HepG2 (cell line): ENCODE data around the gene ZNF226. TPM values are rescaled to one million over a fixed set of nuclear protein-coding genes. Genes with fewer than 3 reads are reported as not detected.

Experiments
- ATAC-seq: fragments of 200-7000 bp; cut with Tn5 transposase; 3 replicates; pipeline ENCODE4 v1.9.1; 2020; ENCODE audit warnings: mild to moderate bottlenecking, moderate library complexity
- BruUV-seq: library from RNA; stranded (reverse); fragments of 400-500 nt; replicated peaks from 2 replicates; lab custom pipeline; 2021; lab: Mats Ljungman, UMichigan
- CTCF ChIA-PET: fragments of 300-600 bp; formaldehyde crosslinking; extraction: SDS; loops from one replicate; lab custom pipeline; 2021; ENCODE audit warnings: low total read pairs, inconsistent platforms, low intra/inter-chr PET ratio; lab: Yijun Ruan, JAX
- POLR2A ChIA-PET: fragments of 350-600 bp; sonication (Branson Sonifier 250); formaldehyde crosslinking; loops from one replicate; lab custom pipeline; 2020; ENCODE audit warnings: antibody characterized with exemption, inconsistent platforms; lab: Yijun Ruan, JAX
- DNase-seq: peaks from one replicate; pipeline ENCODE4 v3.0.0-alpha.2; 2015; ENCODE audit warnings: low spot score
- FAIRE-seq: peaks from 3 replicates; lab custom pipeline; 2011; peaks lifted over from hg19 to GRCh38; lab: Jason Lieb, UNC
- H2AFZ ChIP-seq: one replicate; pipeline ENCODE4 v1.6.1; 2011; ENCODE audit warnings: low read length, inconsistent platforms
- H3K27ac ChIP-seq: fragments of 300-600 bp; 3 replicates; pipeline ENCODE4 v1.8.0; 2011; ENCODE audit warnings: mixed run types, mild to moderate bottlenecking, mixed read lengths, low read length, inconsistent platforms; ENCODE audit not compliant: insufficient read depth; ENCODE audit errors: extremely low read length
- H3K27me3 ChIP-seq, 2 experiments: fragments of 200-600 bp in 1 of 2; 2 replicates in 1 of 2; 3 replicates in 1 of 2; pipeline versions ENCODE4 v1.6.0 to v1.8.0; 2011; ENCODE audit warnings: low read length in 2 of 2, mild to moderate bottlenecking in 2 of 2, moderate library complexity in 2 of 2, inconsistent platforms in 1 of 2; ENCODE audit not compliant: insufficient read depth in 2 of 2, control insufficient read depth in 1 of 2
- H3K36me3 ChIP-seq, 2 experiments: fragments of 200-600 bp in 1 of 2; replicated peaks in 1 of 2; 2 replicates in 1 of 2; 3 replicates in 1 of 2; pipeline versions ENCODE4 v1.5.1 to v1.8.0; 2011; ENCODE audit warnings: low read length in 2 of 2, inconsistent platforms in 1 of 2; ENCODE audit not compliant: insufficient read depth in 2 of 2, control insufficient read depth in 1 of 2
- H3K4me1 ChIP-seq: 2 replicates; pipeline ENCODE4 v1.5.1; 2012; ENCODE audit warnings: low read length, inconsistent platforms; ENCODE audit not compliant: insufficient read depth
- H3K4me2 ChIP-seq: 2 replicates; pipeline ENCODE4 v1.6.0; 2011; ENCODE audit warnings: low read depth, low read length, inconsistent platforms
- H3K4me3 ChIP-seq, 3 experiments: fragments of 200-600 bp in 1 of 3; sonication (generic), shearing (Covaris generic) in 1 of 3; replicated peaks in 1 of 3; 2 replicates each; pipeline ENCODE4 v1.5.1; 2011 to 2016; ENCODE audit warnings: low read length in 3 of 3, inconsistent platforms in 2 of 3, low read depth in 2 of 3, mild to moderate bottlenecking in 2 of 3, control low read depth in 1 of 3, mixed read lengths in 1 of 3; ENCODE audit not compliant: insufficient read depth in 1 of 3
- H3K79me2 ChIP-seq: one replicate; pipeline ENCODE4 v1.6.1; 2011; ENCODE audit warnings: low read length, inconsistent platforms; ENCODE audit not compliant: insufficient read depth
- H3K9ac ChIP-seq: 2 replicates; pipeline ENCODE4 v1.6.0; 2011; ENCODE audit warnings: mild to moderate bottlenecking, low read depth, low read length, inconsistent platforms; ENCODE audit not compliant: insufficient read depth
- H3K9me3 ChIP-seq: 2 replicates; pipeline ENCODE4 v1.5.1; 2012; ENCODE audit warnings: mild to moderate bottlenecking, low read length
- H4K20me1 ChIP-seq: 2 replicates; pipeline ENCODE4 v1.6.0; 2011; ENCODE audit warnings: inconsistent platforms, mild to moderate bottlenecking, low read length, moderate library complexity; ENCODE audit not compliant: insufficient read depth
- BRD4 ChIP-seq: sonication (generic); formaldehyde crosslinking; IDR thresholded peaks from 2 replicates; pipeline ENCODE4 v1.4.0; 2020; ENCODE audit warnings: missing genetic modification reagents
- CENPX ChIP-seq: sonication (generic); formaldehyde crosslinking; IDR thresholded peaks from 2 replicates; pipeline ENCODE4 v1.9.0; 2021; ENCODE audit warnings: mild to moderate bottlenecking, missing genetic modification reagents, moderate library complexity
- FOXC1 ChIP-seq: sonication (generic); formaldehyde crosslinking; IDR thresholded peaks from 2 replicates; pipeline ENCODE4 v1.8.0; 2022; ENCODE audit warnings: mild to moderate bottlenecking, missing genetic modification reagents, borderline replicate concordance
- MAX ChIP-seq: IDR thresholded peaks from 2 replicates; pipeline ENCODE4 v1.6.1; 2012; ENCODE audit warnings: inconsistent platforms
- NONO ChIP-seq, 2 experiments: fragments of 450-650 bp in 1 of 2; sonication (generic) in 1 of 2; formaldehyde crosslinking in 1 of 2; IDR thresholded peaks in 1 of 2; conservative IDR thresholded peaks in 1 of 2; 2 replicates each; pipeline versions ENCODE4 v1.6.1 to v1.8.0; 2017 to 2022; ENCODE audit warnings: mild to moderate bottlenecking in 1 of 2, missing genetic modification reagents in 1 of 2, moderate library complexity in 1 of 2
- PRDM4 ChIP-seq: sonication (generic); formaldehyde crosslinking; IDR thresholded peaks from 2 replicates; pipeline ENCODE4 v1.9.0; 2021; ENCODE audit warnings: missing genetic modification reagents, borderline replicate concordance
- SMAD9 ChIP-seq: sonication (generic); formaldehyde crosslinking; IDR thresholded peaks from 2 replicates; pipeline ENCODE4 v1.5.1; 2020; ENCODE audit warnings: mild to moderate bottlenecking, missing genetic modification reagents
- ZBTB8A ChIP-seq: sonication (generic); formaldehyde crosslinking; IDR thresholded peaks from 2 replicates; pipeline ENCODE4 v1.4.0; 2020; ENCODE audit warnings: mild to moderate bottlenecking, low read depth, missing genetic modification reagents, borderline replicate concordance
- ZNF383 ChIP-seq: sonication (generic); formaldehyde crosslinking; IDR thresholded peaks from 2 replicates; pipeline ENCODE4 v1.4.0; 2020; ENCODE audit warnings: missing genetic modification reagents, mild to moderate bottlenecking, borderline replicate concordance
- ZNF678 ChIP-seq: sonication (generic); formaldehyde crosslinking; IDR thresholded peaks from 2 replicates; pipeline ENCODE4 v1.4.0; 2020; ENCODE audit warnings: mild to moderate bottlenecking, missing genetic modification reagents
- ZNF737 ChIP-seq: sonication (generic); formaldehyde crosslinking; IDR thresholded peaks from 2 replicates; pipeline ENCODE4 v1.5.0; 2020; ENCODE audit warnings: missing genetic modification reagents, mild to moderate bottlenecking, borderline replicate concordance
- ZNF784 ChIP-seq: sonication (generic); formaldehyde crosslinking; IDR thresholded peaks from 2 replicates; pipeline ENCODE4 v1.5.1; 2020; ENCODE audit warnings: missing genetic modification reagents, mild to moderate bottlenecking, borderline replicate concordance
- ZSCAN22 ChIP-seq: sonication (generic); formaldehyde crosslinking; IDR thresholded peaks from 2 replicates; pipeline ENCODE4 v1.4.0; 2020; ENCODE audit warnings: mild to moderate bottlenecking, missing genetic modification reagents
- WGBS: methylation state at CpG from one replicate; pipeline ENCODE4 v1.1.6; 2017; ENCODE audit warnings: low lambda C conversion rate; 5-methylcytosine and 5-hydroxymethylcytosine counted together
- in situ Hi-C: cut with HindIII; loops from 2 replicates; pipeline ENCODE4 v1.10.0; 2017; ENCODE audit warnings: low pct_unique_long_range_greater_than_20kb; ENCODE audit not compliant: extremely low pct_ligation_motif_present
- intact Hi-C: fragments of 100-400 bp; cut with micrococcal nuclease; formaldehyde crosslinking; loops from one replicate; pipeline ENCODE4 v1.10.0; 2022; ENCODE audit not compliant: unreplicated experiment
- polyA plus RNA-seq, 8 experiments: library from polyadenylated mRNA; depleted of rRNA in 3 of 8; stranded (reverse) in 7 of 8; unstranded in 1 of 8; fragments of >200 nt; fragmentation: Illumina TruSeq in 4 of 8; extraction: Trizol in 4 of 8; gene quantifications; 2 replicates each; pipeline versions ENCODE4 v1.2.1 to v1.2.3, GENCODE V29; 2011 to 2016; ENCODE audit warnings: low read depth in 4 of 8, missing spikeins in 1 of 8, mixed read lengths in 1 of 8; ENCODE audit not compliant: insufficient read depth in 1 of 8
- total RNA-seq, 5 experiments: library from RNA; depleted of rRNA; stranded (reverse); fragments of >200 nt; fragmentation: Illumina TruSeq; extraction: Trizol; gene quantifications; 2 replicates each; pipeline ENCODE4 v1.2.3, GENCODE V29; 2016; ENCODE audit warnings: low read depth in 1 of 5
- TF ChIP-seq, protein P1 (sequence below): sonication (generic); formaldehyde crosslinking; conservative IDR thresholded peaks from 2 replicates; pipeline ENCODE4 v1.8.1; 2023; ENCODE audit warnings: missing genetic modification reagents
- TF ChIP-seq, protein P2 (sequence below): sonication (generic); formaldehyde crosslinking; IDR thresholded peaks from 2 replicates; pipeline ENCODE4 v1.4.0; 2020; ENCODE audit warnings: missing genetic modification reagents

Gene ZNF226
- total and polyA plus RNA-seq, 2 of the 13 experiments (the other 11 are each of a cell fraction or from before 2014, with no cell fraction given): 8.3 to 16.0 TPM

DNA sequence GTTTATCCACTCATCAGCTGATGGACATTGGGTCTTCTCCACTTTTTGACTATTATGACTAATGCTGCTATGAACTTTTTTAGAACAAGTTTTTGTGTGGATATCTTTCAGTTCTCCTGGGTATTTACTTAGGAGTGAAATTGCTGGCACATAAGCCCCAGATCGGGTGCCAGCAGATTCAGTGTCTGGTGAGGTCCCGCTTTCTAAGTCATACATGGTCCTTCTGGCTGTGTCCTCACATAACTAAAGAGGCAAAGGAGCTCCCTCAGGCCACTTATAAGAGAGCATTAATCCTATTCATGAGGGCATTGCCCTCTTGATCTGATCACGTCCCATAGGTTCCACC is 600 bp upstream of the ZNF226 start:
- peak overlapping the region; percentile 69 for H3K27ac ChIP-seq
- peak overlapping the region; percentile 91 for H2AFZ ChIP-seq
- peak overlapping the region; percentile 92 for H3K4me2 ChIP-seq
- no peaks in the 10 kb centered on the region for H4K20me1 ChIP-seq
- POLR2A ChIA-PET: interaction anchor here (0.8 to 3.5 kb wide), 16 partner anchors 10 to 336 kb away, joined by 3 to 36 read pairs (median 10); partner anchors contain the start of genes ZNF112, ZNF180, ZNF223 and ZNF224
- peaks cover 6% of the 10 kb centered on the region for H3K79me2 ChIP-seq
- TSS peak; percentile 90 for BruUV-seq
- in situ Hi-C loops (no loop called here), intact Hi-C loops (no loop called here)
- peak overlapping the region; percentile 80 for H3K9ac ChIP-seq
- no peaks in the 10 kb centered on the region for H3K9me3 ChIP-seq
- peak; percentile 32; the same call in 2 of the 3 replicates for ATAC-seq
- 30% methylated on average over 3 of the region's 3 CpGs for WGBS
- no peaks in the 10 kb centered on the region for H3K27me3 ChIP-seq
- H3K4me3 ChIP-seq: peak overlapping the region; percentile 79 to 96 (median 80)
- CTCF ChIA-PET: no interaction called here
- no peak for DNase-seq
- peak; percentile 40 for FAIRE-seq
- peaks cover 21% of the 10 kb centered on the region for H3K4me1 ChIP-seq
- H3K36me3 ChIP-seq: peaks cover 2 to 3% of the 10 kb centered on the region in 2 experiments; a peak in 4 of 5 replicates
- no peak for TF ChIP-seq ZNF784
- TF ChIP-seq ZBTB8A (CRISPR knock-in tag): 0 out of 2 replicates have a peak, but pooled peaks have one; percentile 41
- TF ChIP-seq SMAD9 (CRISPR knock-in tag): no peak
- 0 out of 2 replicates have a peak, but pooled peaks have one; percentile 21 for TF ChIP-seq ZNF678 (CRISPR knock-in tag)
- no peak for TF ChIP-seq ZSCAN22
- 0 out of 2 replicates have a peak, but pooled peaks have one; percentile 28 for TF ChIP-seq ZNF383 (CRISPR knock-in tag)
- TF ChIP-seq ZNF737 (CRISPR knock-in tag): no peak
- TF ChIP-seq PRDM4 (CRISPR knock-in tag): no peak
- no peak for TF ChIP-seq CENPX (CRISPR knock-in tag)
- TF ChIP-seq, protein P1, sequence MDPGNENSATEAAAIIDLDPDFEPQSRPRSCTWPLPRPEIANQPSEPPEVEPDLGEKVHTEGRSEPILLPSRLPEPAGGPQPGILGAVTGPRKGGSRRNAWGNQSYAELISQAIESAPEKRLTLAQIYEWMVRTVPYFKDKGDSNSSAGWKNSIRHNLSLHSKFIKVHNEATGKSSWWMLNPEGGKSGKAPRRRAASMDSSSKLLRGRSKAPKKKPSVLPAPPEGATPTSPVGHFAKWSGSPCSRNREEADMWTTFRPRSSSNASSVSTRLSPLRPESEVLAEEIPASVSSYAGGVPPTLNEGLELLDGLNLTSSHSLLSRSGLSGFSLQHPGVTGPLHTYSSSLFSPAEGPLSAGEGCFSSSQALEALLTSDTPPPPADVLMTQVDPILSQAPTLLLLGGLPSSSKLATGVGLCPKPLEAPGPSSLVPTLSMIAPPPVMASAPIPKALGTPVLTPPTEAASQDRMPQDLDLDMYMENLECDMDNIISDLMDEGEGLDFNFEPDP: no peak
- TF ChIP-seq, protein P2, sequence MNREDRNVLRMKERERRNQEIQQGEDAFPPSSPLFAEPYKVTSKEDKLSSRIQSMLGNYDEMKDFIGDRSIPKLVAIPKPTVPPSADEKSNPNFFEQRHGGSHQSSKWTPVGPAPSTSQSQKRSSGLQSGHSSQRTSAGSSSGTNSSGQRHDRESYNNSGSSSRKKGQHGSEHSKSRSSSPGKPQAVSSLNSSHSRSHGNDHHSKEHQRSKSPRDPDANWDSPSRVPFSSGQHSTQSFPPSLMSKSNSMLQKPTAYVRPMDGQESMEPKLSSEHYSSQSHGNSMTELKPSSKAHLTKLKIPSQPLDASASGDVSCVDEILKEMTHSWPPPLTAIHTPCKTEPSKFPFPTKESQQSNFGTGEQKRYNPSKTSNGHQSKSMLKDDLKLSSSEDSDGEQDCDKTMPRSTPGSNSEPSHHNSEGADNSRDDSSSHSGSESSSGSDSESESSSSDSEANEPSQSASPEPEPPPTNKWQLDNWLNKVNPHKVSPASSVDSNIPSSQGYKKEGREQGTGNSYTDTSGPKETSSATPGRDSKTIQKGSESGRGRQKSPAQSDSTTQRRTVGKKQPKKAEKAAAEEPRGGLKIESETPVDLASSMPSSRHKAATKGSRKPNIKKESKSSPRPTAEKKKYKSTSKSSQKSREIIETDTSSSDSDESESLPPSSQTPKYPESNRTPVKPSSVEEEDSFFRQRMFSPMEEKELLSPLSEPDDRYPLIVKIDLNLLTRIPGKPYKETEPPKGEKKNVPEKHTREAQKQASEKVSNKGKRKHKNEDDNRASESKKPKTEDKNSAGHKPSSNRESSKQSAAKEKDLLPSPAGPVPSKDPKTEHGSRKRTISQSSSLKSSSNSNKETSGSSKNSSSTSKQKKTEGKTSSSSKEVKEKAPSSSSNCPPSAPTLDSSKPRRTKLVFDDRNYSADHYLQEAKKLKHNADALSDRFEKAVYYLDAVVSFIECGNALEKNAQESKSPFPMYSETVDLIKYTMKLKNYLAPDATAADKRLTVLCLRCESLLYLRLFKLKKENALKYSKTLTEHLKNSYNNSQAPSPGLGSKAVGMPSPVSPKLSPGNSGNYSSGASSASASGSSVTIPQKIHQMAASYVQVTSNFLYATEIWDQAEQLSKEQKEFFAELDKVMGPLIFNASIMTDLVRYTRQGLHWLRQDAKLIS (CRISPR knock-in tag): no peak
- no peak for TF ChIP-seq MAX
- no peak for TF ChIP-seq NONO (IDR thresholded peaks at IDR 0.05)
- TF ChIP-seq NONO (CRISPR knock-in tag; conservative IDR thresholded peaks at IDR 0.05): no peak
- TF ChIP-seq FOXC1: 0 out of 2 replicates have a peak, but pooled peaks have one; percentile 2
- no peak for TF ChIP-seq BRD4
